K562 (cell line): ENCODE measurements around the gene RHEBL1. TPM values are rescaled to one million over a fixed set of nuclear protein-coding genes. Genes with fewer than 3 reads are reported as not detected.

Experiments
- ATAC-seq: fragments of 200-7000 bp; cut with Tn5 transposase; 3 replicates; pipeline ENCODE4 v1.9.1; 2020; ENCODE audit warnings: moderate library complexity
- BruUV-seq: library from RNA; stranded (reverse); fragments of 400-500 nt; replicated peaks from 2 replicates; lab custom pipeline; 2021; lab: Mats Ljungman, UMichigan
- CTCF ChIA-PET: fragments of 300-600 bp; formaldehyde crosslinking; extraction: SDS; loops from one replicate; lab custom pipeline; 2021; ENCODE audit warnings: low intra/inter-chr PET ratio; lab: Yijun Ruan, JAX
- POLR2A ChIA-PET: fragments of 300-600, 350-650 bp; sonication (Branson Sonifier 250); formaldehyde crosslinking; extraction: SDS; loops from one replicate; lab custom pipeline; 2021; ENCODE audit warnings: antibody characterized with exemption, inconsistent platforms; lab: Yijun Ruan, JAX
- DNase-seq, 4 experiments: peaks; one replicate each; pipeline versions ENCODE4 v3.0.0 to v3.0.0-alpha.2; 2011 to 2018; ENCODE audit warnings: low spot score in 3 of 4, mixed read lengths in 3 of 4; ENCODE audit errors: extremely low read depth in 1 of 4
- FAIRE-seq: peaks from 2 replicates; lab custom pipeline; 2011; peaks lifted over from hg19 to GRCh38; lab: Jason Lieb, UNC
- H2AFZ ChIP-seq: 2 replicates; pipeline ENCODE4 v1.6.0; 2011; ENCODE audit warnings: low read depth, low read length, control low read depth, inconsistent platforms
- H3K27ac ChIP-seq: fragments of 200-600 bp; 3 replicates; pipeline ENCODE4 v1.8.0; 2011; ENCODE audit warnings: low read depth, mild to moderate bottlenecking, control low read depth, inconsistent platforms, low read length, moderate library complexity, mixed read lengths; ENCODE audit errors: extremely low read depth
- H3K27me3 ChIP-seq, 2 experiments: fragments of 300-600 bp in 1 of 2; 2 replicates in 1 of 2; 3 replicates in 1 of 2; pipeline versions ENCODE4 v1.6.0 to v1.8.0; 2011; ENCODE audit warnings: inconsistent platforms in 2 of 2, low read length in 2 of 2, mild to moderate bottlenecking in 1 of 2, mixed read lengths in 1 of 2, moderate library complexity in 1 of 2; ENCODE audit not compliant: control insufficient read depth in 2 of 2, insufficient read depth in 2 of 2
- H3K36me3 ChIP-seq: fragments of 300-600 bp; 3 replicates; pipeline ENCODE4 v1.8.0; 2011; ENCODE audit warnings: mild to moderate bottlenecking, low read length, inconsistent platforms; ENCODE audit not compliant: control insufficient read depth, insufficient read depth
- H3K4me1 ChIP-seq, 2 experiments: fragments of 200-600 bp in 1 of 2; replicated peaks in 1 of 2; 2 replicates in 1 of 2; 3 replicates in 1 of 2; pipeline versions ENCODE4 v1.5.1 to v1.8.0; 2011; ENCODE audit warnings: inconsistent platforms in 2 of 2, low read length in 2 of 2, mild to moderate bottlenecking in 1 of 2, mixed read lengths in 1 of 2, moderate library complexity in 1 of 2; ENCODE audit not compliant: control insufficient read depth in 2 of 2, insufficient read depth in 2 of 2
- H3K4me2 ChIP-seq: 2 replicates; pipeline ENCODE4 v1.6.1; 2011; ENCODE audit warnings: low read length, control low read depth, inconsistent platforms, mixed read lengths; ENCODE audit not compliant: insufficient read depth
- H3K4me3 ChIP-seq: fragments of 200-600 bp; sonication (generic), shearing (Covaris generic); 2 replicates; pipeline ENCODE4 v1.5.1; 2016; ENCODE audit warnings: control low read depth, inconsistent platforms
- H3K79me2 ChIP-seq: fragments of 200-600 bp; 3 replicates; pipeline ENCODE4 v1.8.0; 2011; ENCODE audit warnings: low read length, inconsistent platforms; ENCODE audit not compliant: control insufficient read depth, insufficient read depth
- H3K9ac ChIP-seq, 2 experiments: 2 replicates each; pipeline versions ENCODE4 v1.6.0 to v1.6.1; 2011; ENCODE audit warnings: low read depth in 2 of 2, low read length in 2 of 2, control low read depth in 1 of 2, inconsistent platforms in 1 of 2, mild to moderate bottlenecking in 1 of 2, mixed read lengths in 1 of 2; ENCODE audit not compliant: insufficient read depth in 1 of 2
- H3K9me1 ChIP-seq: one replicate; pipeline ENCODE4 v1.6.0; 2011; ENCODE audit warnings: inconsistent platforms, mild to moderate bottlenecking, low read length, moderate library complexity; ENCODE audit not compliant: control insufficient read depth, insufficient read depth
- H3K9me3 ChIP-seq: replicated peaks from 2 replicates; pipeline ENCODE4 v1.5.1; 2011; ENCODE audit warnings: low read depth, low read length, inconsistent platforms; ENCODE audit not compliant: control insufficient read depth, insufficient read depth
- H4K20me1 ChIP-seq: replicated peaks from 2 replicates; pipeline ENCODE4 v1.6.1; 2011; ENCODE audit warnings: low read length, inconsistent platforms, mixed read lengths; ENCODE audit not compliant: control insufficient read depth, insufficient read depth
- MYNN ChIP-seq, 2 experiments: sonication (generic); formaldehyde crosslinking in 1 of 2; IDR thresholded peaks; 2 replicates each; pipeline versions ENCODE4 v1.5.0 to v1.6.1; 2016 to 2020; ENCODE audit warnings: antibody characterized with exemption in 1 of 2, missing genetic modification reagents in 1 of 2
- NFYB ChIP-seq: IDR thresholded peaks from 2 replicates; pipeline ENCODE4 v1.6.1; 2011; ENCODE audit warnings: mild to moderate bottlenecking, moderate library complexity; ENCODE audit not compliant: insufficient read length; ENCODE audit errors: extremely low read depth
- POLR2A ChIP-seq: fragments of 450-650 bp; conservative IDR thresholded peaks from 2 replicates; pipeline ENCODE4 v1.6.1; 2016
- POLR2B ChIP-seq: fragments of 450-650 bp; IDR thresholded peaks from 2 replicates; pipeline ENCODE4 v1.6.1; 2018; ENCODE audit warnings: low read depth; ENCODE audit not compliant: partially characterized antibody
- POLR2G ChIP-seq: fragments of 200-400 bp; formaldehyde crosslinking; IDR thresholded peaks from 2 replicates; pipeline ENCODE4 v1.6.1; 2017; ENCODE audit warnings: low read depth, mild to moderate bottlenecking, antibody characterized with exemption, low read length, moderate library complexity
- RBFOX2 ChIP-seq: fragments of 200-400 bp; formaldehyde crosslinking; IDR thresholded peaks from 2 replicates; pipeline ENCODE4 v1.6.1; 2017; ENCODE audit warnings: low read depth, mild to moderate bottlenecking, low read length, moderate library complexity
- RFX7 ChIP-seq: fragments of 250-450 bp; sonication (Bioruptor Pico); IDR thresholded peaks from 2 replicates; pipeline ENCODE4 v1.5.1; 2021; ENCODE audit warnings: mild to moderate bottlenecking
- SUPT5H ChIP-seq: fragments of 450-650 bp; IDR thresholded peaks from 2 replicates; pipeline ENCODE4 v1.6.1; 2016
- TCFL5 ChIP-seq: fragments of 250-450 bp; sonication (Bioruptor Pico); conservative IDR thresholded peaks from 2 replicates; pipeline ENCODE4 v1.6.1; 2021; ENCODE audit warnings: mild to moderate bottlenecking, moderate library complexity, matching md5 sums
- ZNF239 ChIP-seq: fragments of 250-450 bp; sonication (Bioruptor Pico); IDR thresholded peaks from 2 replicates; pipeline ENCODE4 v1.4.0; 2020; ENCODE audit warnings: mild to moderate bottlenecking
- WGBS: fragments of 100-300 bp; shearing (Covaris generic); methylation state at CpG from one replicate; pipeline ENCODE4 v1.1.6; 2016; ENCODE audit warnings: low coverage, mixed read lengths; ENCODE audit not compliant: insufficient coverage; ENCODE audit errors: missing lambda C conversion rate; 5-methylcytosine and 5-hydroxymethylcytosine counted together
- in situ Hi-C: fragments of 300-500 bp; cut with MboI; formaldehyde crosslinking; loops from 4 replicates; pipeline ENCODE4 v1.15.0; 2018; ENCODE audit warnings: inconsistent platforms, mixed read lengths
- intact Hi-C: fragments of 100-400 bp; cut with micrococcal nuclease; formaldehyde crosslinking; loops from 2 replicates; pipeline ENCODE4 v1.14.2; 2022
- polyA plus RNA-seq, 8 experiments: library from polyadenylated mRNA; depleted of rRNA in 4 of 8; stranded (reverse) in 5 of 8; unstranded in 3 of 8; fragments of >200 nt; fragmentation: Nextera tagmentation in 2 of 8; fragmentation: Illumina TruSeq in 1 of 8; extraction: Ambion mirVana in 2 of 8; extraction: Trizol in 1 of 8; gene quantifications; 2 replicates each; pipeline versions ENCODE4 v1.2.1 to v1.2.3, GENCODE V29; 2011 to 2014; ENCODE audit warnings: inconsistent platforms in 1 of 8, missing spikeins in 1 of 8
- total RNA-seq, 7 experiments: library from RNA; depleted of rRNA in 6 of 7; stranded (reverse); fragments of >200 nt in 6 of 7; fragmentation: Illumina TruSeq in 2 of 7; extraction: Trizol in 2 of 7; gene quantifications; 2 replicates each; pipeline versions ENCODE4 v1.2.1 to v1.2.3, GENCODE V29; 2011 to 2021; ENCODE audit warnings: low replicate concordance in 1 of 7
- TF ChIP-seq, protein P1 (sequence below): fragments of 250-450 bp; sonication (Bioruptor Pico); IDR thresholded peaks from 2 replicates; pipeline ENCODE4 v1.8.0; 2022; ENCODE audit warnings: moderate library complexity, mild to moderate bottlenecking, inconsistent platforms

The RHEBL1 gene
- total and polyA plus RNA-seq, 9 of the 15 experiments (the other 6 are each of a cell fraction or from before 2014, with no cell fraction given): 4.3 to 36.1 (median 8.2) TPM

DNA sequence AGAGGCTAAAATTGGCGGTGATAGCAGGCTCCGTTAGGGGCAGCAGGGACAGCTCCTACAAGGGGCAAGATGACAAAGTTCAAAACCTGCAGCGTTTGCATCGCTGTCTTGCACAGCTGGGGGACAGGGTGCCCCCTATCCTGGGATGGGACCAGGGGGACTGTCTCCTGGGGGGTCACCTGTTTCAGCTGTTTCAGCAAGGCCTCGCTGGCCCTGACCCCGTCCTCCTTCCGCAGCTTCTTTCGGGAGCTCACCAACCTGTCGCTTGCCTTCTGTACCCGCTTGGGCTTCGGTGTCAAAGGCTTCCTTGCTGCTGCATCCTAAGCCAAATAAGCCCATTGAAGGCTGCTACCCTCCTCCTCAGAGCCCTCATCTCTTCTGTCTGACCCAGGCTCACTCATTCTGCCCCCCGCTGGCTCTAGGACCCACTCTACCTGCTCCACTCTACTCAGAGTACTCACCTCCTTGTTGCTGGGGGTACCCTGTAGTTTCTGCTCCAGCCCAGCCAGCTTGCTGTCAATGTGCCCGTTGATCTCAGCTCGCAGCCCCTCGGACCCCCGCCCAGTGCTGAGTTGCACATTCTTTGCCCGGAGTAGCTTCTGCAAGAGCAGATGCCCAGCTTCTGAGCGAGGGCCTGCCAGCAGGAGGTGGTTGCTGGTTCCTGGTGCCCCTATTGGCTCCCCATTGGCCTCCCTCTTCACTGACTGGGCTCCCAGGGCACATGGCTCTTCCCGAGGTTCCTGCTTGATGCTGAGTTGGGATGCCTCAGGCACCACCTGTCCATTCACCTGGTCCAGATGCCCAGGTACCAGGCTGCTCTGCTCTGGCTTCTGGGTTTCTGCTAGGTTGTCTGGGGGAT is 38.8 kb downstream of the RHEBL1 start:
- 0 out of 2 replicates have a peak, but pooled peaks have one; percentile 33 for TF ChIP-seq MYNN (IDR thresholded peaks at IDR 0.05)
- TF ChIP-seq MYNN (CRISPR knock-in tag; IDR thresholded peaks at IDR 0.05): no peak
- no peak for TF ChIP-seq ZNF239 (CRISPR knock-in tag)
- TF ChIP-seq, protein P1, sequence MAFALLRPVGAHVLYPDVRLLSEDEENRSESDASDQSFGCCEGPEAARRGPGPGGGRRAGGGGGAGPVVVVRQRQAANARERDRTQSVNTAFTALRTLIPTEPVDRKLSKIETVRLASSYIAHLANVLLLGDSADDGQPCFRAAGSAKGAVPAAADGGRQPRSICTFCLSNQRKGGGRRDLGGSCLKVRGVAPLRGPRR (CRISPR knock-in tag): no peak
- TF ChIP-seq RFX7: no peak
- TF ChIP-seq POLR2B: peak; percentile 19
- no peak for TF ChIP-seq TCFL5 (CRISPR knock-in tag)
- TF ChIP-seq SUPT5H: peak; percentile 37; the same call in 1 of the 2 replicates
- peak; percentile 41; the same call in 1 of the 2 replicates for TF ChIP-seq POLR2A
- no peak for TF ChIP-seq NFYB
- TF ChIP-seq POLR2G: peak; percentile 53
- no peak; the same call in 1 of the 2 replicates for TF ChIP-seq RBFOX2
- ATAC-seq (no peak; the same call in 1 of the 3 replicates), FAIRE-seq (no peak), DNase-seq (no peak)
- H4K20me1 ChIP-seq: 0 out of 2 replicates have a peak, but pooled peaks cover 4% of the 10 kb centered on the region
- H2AFZ ChIP-seq: no peak overlapping the region
- H3K4me1 ChIP-seq: peaks cover 0 to 10% of the 10 kb centered on the region in 2 experiments; a peak in 1 of 5 replicates
- no peak overlapping the region for H3K4me2 ChIP-seq
- intact Hi-C loops (no loop called here), in situ Hi-C loops (no loop called here)
- H3K9me1 ChIP-seq: no peaks in the 10 kb centered on the region
- no peaks in the 10 kb centered on the region for H3K27me3 ChIP-seq
- H3K9me3 ChIP-seq: no peaks in the 10 kb centered on the region
- CTCF ChIA-PET: no interaction called here
- BruUV-seq: no TSS peak
- POLR2A ChIA-PET: interaction anchor here (0.6 to 12.9 kb wide), 11 partner anchors 7 to 273 kb away, joined by 3 to 78 read pairs (median 4); partner anchors contain the start of genes PRKAG1 and TUBA1B
- WGBS: 97% methylated on average over 19 of the region's 19 CpGs
- H3K27ac ChIP-seq: no peak overlapping the region
- H3K36me3 ChIP-seq: peaks cover 100% of the 10 kb centered on the region
- no peaks in the 10 kb centered on the region for H3K79me2 ChIP-seq
- H3K4me3 ChIP-seq: no peak overlapping the region
- H3K9ac ChIP-seq: 0 out of 4 replicates have a peak overlapping the region, but pooled peaks of 1 of the 2 experiments have one; percentile 38
